Stomach (tissue), 4 donors: ENCODE measurements around the gene BFAR.

Experiments used
- CTCF ChIP-seq, 7 experiments: fragments of 450-650 bp in 4 of 7; fragments of 200-600 bp in 3 of 7; sonication (generic) in 3 of 7; IDR thresholded peaks; one replicate each; pipeline ENCODE4 v1.5.1; 2016 to 2019; ENCODE audit warnings: antibody characterized with exemption in 7 of 7, control low read depth in 2 of 7, mild to moderate bottlenecking in 1 of 7
- EP300 ChIP-seq: sonication (generic); formaldehyde crosslinking; IDR thresholded peaks from one replicate; pipeline ENCODE4 v1.6.1; 2017; ENCODE audit warnings: antibody characterized with exemption
- POLR2A ChIP-seq, 4 donors: fragments of 450-650 bp; IDR thresholded peaks; one replicate each; pipeline ENCODE4 v1.6.1; 2016; ENCODE audit warnings: antibody characterized with exemption in 4 of 4, control low read depth in 2 of 4, mild to moderate bottlenecking in 1 of 4, moderate library complexity in 1 of 4

- TF ChIP-seq EP300 (no peak), CTCF (IDR thresholded peaks at IDR 0.05) (no peak), POLR2A (IDR thresholded peaks at IDR 0.05) (no peak)
Observed at GRCh38 chr16:14641206-14641605, 8.5 kb downstream of the BFAR start.
